Forelimb muscle (tissue), 1 donor: ENCODE data around the gene DNHD1. TPM values are rescaled to one million over a fixed set of nuclear protein-coding genes. Genes with fewer than 3 reads are reported as not detected.

Source experiments
- DNase-seq: peaks from one replicate; pipeline ENCODE4 v3.0.0-alpha.2; 2013; ENCODE audit warnings: low read depth
- polyA plus RNA-seq: library from polyadenylated mRNA; unstranded; fragments of 120-200 nt; gene quantifications from one replicate; pipeline ENCODE4 v1.2.1, GENCODE V29; 2013; ENCODE audit not compliant: insufficient read length

The DNHD1 gene
- polyA plus RNA-seq, 1 donor = 9.8 TPM

- DNase-seq = no peak
Observed at GRCh38 chr11:6611092-6611962, 114.2 kb downstream of the DNHD1 start.

DNA sequence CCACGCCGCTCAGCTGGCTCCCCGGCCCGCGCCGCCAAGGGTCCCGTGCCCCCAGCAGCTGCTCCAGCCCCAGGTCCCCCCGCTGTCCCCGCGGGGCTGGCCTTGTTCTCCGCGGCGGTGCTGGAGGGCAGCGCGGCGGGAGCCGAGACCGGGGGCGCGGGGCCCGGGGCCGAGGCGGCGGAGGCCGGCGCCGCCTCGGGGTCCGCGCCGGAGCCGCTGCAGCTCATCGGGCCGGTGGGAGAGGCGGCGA, 114.8 kb downstream of the DNHD1 start:
- no peak for DNase-seq

- peak; percentile 89 for DNase-seq
Observed at GRCh38 chr11:6612213-6613041, 115.3 kb downstream of the DNHD1 start, which contains the start of gene TAF10. TSS of gene TAF10 (minus strand) at chr11:6612216. CDS start at chr11:6612189, 27 bp downstream.

DNA sequence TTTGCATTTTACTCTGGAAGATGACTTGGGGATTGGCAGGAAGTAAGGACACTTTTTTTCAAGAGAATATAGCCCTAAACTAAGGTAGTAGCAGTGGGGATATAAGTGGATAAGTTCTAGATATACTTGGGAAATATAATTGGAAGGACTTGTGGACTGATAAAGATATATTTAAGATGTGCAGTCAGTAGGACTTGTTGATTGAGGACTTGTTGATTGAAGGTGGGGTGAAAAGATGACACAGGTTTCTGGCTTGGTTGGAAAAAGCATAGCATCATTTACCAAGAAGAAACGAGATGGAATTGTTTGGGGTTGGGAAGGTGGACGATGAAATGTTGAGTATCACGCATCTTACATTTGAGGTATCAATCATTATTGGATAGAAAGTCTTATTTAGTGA, 116.4 kb downstream of the DNHD1 start:
- no peak for DNase-seq

DNA sequence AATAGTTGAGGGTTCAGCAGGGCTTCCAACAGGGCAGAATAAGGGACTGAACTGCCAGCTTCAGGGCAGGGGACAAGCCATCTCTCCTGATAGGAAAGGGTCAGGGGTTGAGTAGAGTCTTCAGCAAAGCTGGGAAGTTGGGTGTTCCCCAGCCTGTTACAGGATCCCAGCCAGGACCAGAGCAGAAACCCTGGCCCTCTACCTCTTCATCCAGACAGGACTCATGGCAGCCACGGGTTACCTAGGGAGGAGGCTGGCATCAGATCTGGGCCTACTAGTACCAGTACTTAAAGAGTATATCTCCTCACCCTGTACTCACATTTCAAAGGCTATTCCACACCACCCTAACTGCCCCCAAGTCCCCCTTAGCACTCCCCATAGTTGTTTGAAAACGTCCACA, 117.4 kb downstream of the DNHD1 start:
- no peak for DNase-seq

GRCh38 chr11:6615046-6615445, 118.0 kb downstream of the DNHD1 start:
- no peak for DNase-seq

- no peak for DNase-seq
Observed at GRCh38 chr11:6615882-6616585, 119.0 kb downstream of the DNHD1 start.

- no peak for DNase-seq
Observed at GRCh38 chr11:6616596-6617250, 119.6 kb downstream of the DNHD1 start.

- DNase-seq = no peak
Observed at GRCh38 chr11:6617315-6617781, 120.3 kb downstream of the DNHD1 start.

DNA sequence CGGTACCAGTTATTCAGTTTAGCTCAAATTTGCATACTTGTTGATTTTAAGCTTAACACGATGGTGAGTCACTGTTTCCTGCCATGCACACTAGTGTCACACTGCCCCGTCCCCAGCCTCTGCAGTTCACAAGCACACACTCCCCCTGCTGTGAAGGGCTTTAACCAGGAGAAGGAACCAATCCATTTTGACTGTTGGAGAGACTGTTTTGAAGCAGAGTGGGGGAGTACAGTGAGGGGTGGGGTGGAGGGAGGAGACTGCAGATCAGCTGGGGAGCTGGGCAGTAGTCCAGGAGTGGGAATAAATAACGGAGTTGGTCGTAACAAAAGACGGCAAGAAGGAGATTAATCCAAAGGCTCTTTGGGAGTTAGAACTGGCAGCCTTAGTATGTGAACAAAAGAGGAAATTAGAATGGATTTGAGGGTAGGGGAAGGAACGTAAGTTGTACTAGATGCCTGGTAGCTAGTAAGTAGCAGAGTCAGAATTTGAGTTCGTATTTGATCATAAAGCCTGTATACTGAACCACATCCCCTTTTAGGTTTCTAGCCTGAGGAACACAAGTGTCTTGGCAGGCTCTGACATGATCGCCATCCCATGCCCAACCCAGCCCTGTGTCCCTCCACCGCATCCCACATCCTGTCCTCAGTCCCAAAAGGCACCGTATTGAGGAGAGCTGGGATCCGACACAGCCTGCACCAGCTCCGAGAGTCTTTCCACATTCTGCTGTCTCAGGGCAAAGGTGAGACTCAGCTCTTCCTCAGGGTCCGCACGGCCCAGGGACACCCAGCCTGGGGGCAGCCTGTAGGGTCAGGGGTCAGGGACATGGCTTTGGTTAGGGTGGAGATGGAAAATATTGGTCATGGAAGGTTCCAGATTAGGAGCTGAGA, 121.3 kb downstream of the DNHD1 start:
- DNase-seq = no peak

DNA sequence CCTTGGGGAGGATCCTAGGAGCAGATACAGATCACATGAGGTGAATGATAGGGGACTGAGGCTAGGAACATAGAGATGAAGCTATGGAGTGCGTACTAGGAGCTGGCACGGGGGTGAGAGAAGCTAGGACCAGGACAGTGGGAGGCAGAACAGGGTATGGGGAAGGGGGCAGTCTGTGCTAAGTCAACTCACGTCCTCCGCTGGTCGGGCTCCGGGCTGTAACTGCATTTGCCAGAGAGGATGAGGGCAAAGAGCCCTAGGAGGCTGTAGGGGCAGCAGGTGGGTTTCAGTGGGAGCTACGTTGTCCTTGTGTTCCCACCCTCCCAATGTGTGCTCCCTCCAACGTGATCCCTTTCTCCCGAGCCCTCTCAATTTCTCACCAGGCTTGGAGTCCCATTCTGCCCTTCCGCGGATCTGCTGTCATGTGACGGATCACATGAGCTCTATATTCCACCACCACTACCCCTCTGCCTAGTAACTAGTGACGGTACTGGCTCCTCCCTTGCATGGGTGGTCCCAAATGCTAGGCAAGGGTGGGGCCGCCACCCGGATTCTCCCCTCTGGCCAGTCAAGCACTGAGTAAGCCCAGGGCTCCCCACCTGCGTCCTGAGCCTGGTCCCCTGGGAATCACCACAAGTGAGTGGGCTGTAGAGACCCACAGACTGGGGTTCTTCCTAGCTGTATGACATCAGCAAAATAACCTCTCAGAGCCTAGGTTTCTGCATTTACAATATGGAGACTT, 122.1 kb downstream of the DNHD1 start, which contains the start of gene TPP1:
Gene TPP1 (minus strand): TSS at position 419 of the 742 bp plus-strand sequence. CDS start 22 bp downstream, at position 397.
- peak; percentile 93 for DNase-seq

- no peak for DNase-seq
Observed at GRCh38 chr11:6620636-6621035, 123.6 kb downstream of the DNHD1 start.

Other genes starting within 250 kb of the DNHD1 start
- not detected for gene CCKBR, start 237.4 kb upstream of the DNHD1 start, polyA plus RNA-seq
- gene CAVIN3, start 176.8 kb upstream of the DNHD1 start, polyA plus RNA-seq = 32.5 TPM
- 22.4 TPM for gene SMPD1, start 106.8 kb upstream of the DNHD1 start, polyA plus RNA-seq
- gene APBB1, start 78.2 kb upstream of the DNHD1 start, polyA plus RNA-seq = 29.1 TPM
- 2.5 TPM for gene HPX, start 56.3 kb upstream of the DNHD1 start, polyA plus RNA-seq
- 17.2 TPM for gene TRIM3, start 23.3 kb upstream of the DNHD1 start, polyA plus RNA-seq
- 33.1 TPM for gene ARFIP2, start 15.9 kb upstream of the DNHD1 start, polyA plus RNA-seq
- gene TIMM10B, start 15.8 kb upstream of the DNHD1 start, polyA plus RNA-seq = 16.3 TPM
- 22.0 TPM for gene RRP8, start 106.3 kb downstream of the DNHD1 start, polyA plus RNA-seq
- gene ILK, start 106.5 kb downstream of the DNHD1 start, polyA plus RNA-seq = 150 TPM
- 120 TPM for gene TAF10, start 114.9 kb downstream of the DNHD1 start, polyA plus RNA-seq
- 33.7 TPM for gene TPP1, start 122.1 kb downstream of the DNHD1 start, polyA plus RNA-seq
- 35.8 TPM for gene DCHS1, start 158.5 kb downstream of the DNHD1 start, polyA plus RNA-seq
- gene MRPL17, start 186.1 kb downstream of the DNHD1 start, polyA plus RNA-seq = 62.7 TPM